Esophagus muscularis mucosa (tissue), 4 donors: Measurements from ENCODE around the gene NREP.

ENCODE experiments used
- CTCF ChIP-seq, 3 experiments: fragments of 200-600 bp in 2 of 3; fragments of 450-650 bp in 1 of 3; sonication (generic) in 2 of 3; IDR thresholded peaks; one replicate each; pipeline ENCODE4 v1.5.1; 2017 to 2019; ENCODE audit warnings: antibody characterized with exemption in 3 of 3, mild to moderate bottlenecking in 2 of 3, moderate library complexity in 1 of 3
- EP300 ChIP-seq: sonication (generic); formaldehyde crosslinking; IDR thresholded peaks from one replicate; pipeline ENCODE4 v1.6.1; 2017; ENCODE audit warnings: antibody characterized with exemption
- POLR2A ChIP-seq: fragments of 450-650 bp; IDR thresholded peaks from one replicate; pipeline ENCODE4 v1.6.1; 2017; ENCODE audit warnings: antibody characterized with exemption, moderate library complexity, mild to moderate bottlenecking, low read depth
- POLR2AphosphoS5 ChIP-seq, 2 donors: sonication (generic); formaldehyde crosslinking; IDR thresholded peaks; one replicate each; pipeline ENCODE4 v1.6.1; 2017; ENCODE audit warnings: antibody characterized with exemption in 2 of 2

- no peak for TF ChIP-seq CTCF (IDR thresholded peaks at IDR 0.05)
- TF ChIP-seq POLR2AphosphoS5 (IDR thresholded peaks at IDR 0.05): no peak
- no peak for TF ChIP-seq POLR2A
- TF ChIP-seq EP300: no peak
Measured at GRCh38 chr5:111762895-111763294, 5.9 kb upstream of the NREP start.
